Prostate gland (tissue), 2 donors: Measurements from ENCODE around the gene ZNF518B.

Experiments used
- CTCF ChIP-seq, 4 experiments: fragments of 200-600 bp in 2 of 4; fragments of 450-650 bp in 2 of 4; sonication (generic) in 2 of 4; IDR thresholded peaks; 1 replicate in 3 of 4; 2 replicates in 1 of 4; pipeline ENCODE4 v1.5.1; 2016 to 2019; ENCODE audit warnings: antibody characterized with exemption in 4 of 4, mild to moderate bottlenecking in 2 of 4, moderate library complexity in 2 of 4
- POLR2A ChIP-seq: fragments of 450-650 bp; IDR thresholded peaks from one replicate; pipeline ENCODE4 v1.6.1; 2016; ENCODE audit warnings: antibody characterized with exemption, mild to moderate bottlenecking
- POLR2AphosphoS5 ChIP-seq: sonication (generic); formaldehyde crosslinking; IDR thresholded peaks from one replicate; pipeline ENCODE4 v1.6.1; 2017; ENCODE audit warnings: antibody characterized with exemption

DNA sequence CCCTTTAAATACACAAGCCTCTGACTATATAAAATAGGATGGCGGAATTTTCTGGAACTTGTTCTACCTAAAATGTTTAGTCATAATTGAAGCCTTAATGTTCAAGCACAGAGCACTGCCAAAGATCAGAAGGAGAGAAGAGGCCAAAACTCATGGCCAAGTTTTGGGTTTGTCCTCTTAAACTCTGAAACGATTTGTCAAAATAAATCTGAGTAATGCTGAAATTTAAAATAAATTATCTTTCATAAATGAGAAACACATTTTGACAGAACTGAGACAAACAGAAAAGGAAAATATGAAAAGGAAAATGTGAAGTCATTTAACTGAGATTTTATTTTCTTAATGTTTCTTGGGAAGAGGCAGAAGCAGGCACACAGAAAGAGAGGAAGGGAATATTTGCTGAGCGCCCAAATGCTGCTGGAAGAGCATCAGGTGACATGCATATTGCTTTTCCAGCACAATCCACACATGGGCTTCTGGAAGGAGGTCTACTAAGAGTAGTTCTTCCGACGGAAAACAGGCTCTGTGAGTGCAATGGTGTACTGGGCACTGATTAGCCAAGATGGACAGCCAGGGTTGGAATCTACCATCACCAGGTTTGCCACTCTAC, 47.4 kb upstream of the ZNF518B start:
- TF ChIP-seq CTCF (IDR thresholded peaks at IDR 0.05) (no peak), POLR2A (no peak), POLR2AphosphoS5 (no peak)
